DMS79 (cell line): ENCODE measurements around the gene TNFSF9.
"Not testable (repeated sequence)": the region's sequence is repeated elsewhere in the genome, so short reads cannot be mapped to it uniquely, and the experiment has no call there.

Experiments used
- DNase-seq: peaks from one replicate; lab custom pipeline; 2025; lab: John Stamatoyannopoulos, UW

The TNFSF9 gene

DNA sequence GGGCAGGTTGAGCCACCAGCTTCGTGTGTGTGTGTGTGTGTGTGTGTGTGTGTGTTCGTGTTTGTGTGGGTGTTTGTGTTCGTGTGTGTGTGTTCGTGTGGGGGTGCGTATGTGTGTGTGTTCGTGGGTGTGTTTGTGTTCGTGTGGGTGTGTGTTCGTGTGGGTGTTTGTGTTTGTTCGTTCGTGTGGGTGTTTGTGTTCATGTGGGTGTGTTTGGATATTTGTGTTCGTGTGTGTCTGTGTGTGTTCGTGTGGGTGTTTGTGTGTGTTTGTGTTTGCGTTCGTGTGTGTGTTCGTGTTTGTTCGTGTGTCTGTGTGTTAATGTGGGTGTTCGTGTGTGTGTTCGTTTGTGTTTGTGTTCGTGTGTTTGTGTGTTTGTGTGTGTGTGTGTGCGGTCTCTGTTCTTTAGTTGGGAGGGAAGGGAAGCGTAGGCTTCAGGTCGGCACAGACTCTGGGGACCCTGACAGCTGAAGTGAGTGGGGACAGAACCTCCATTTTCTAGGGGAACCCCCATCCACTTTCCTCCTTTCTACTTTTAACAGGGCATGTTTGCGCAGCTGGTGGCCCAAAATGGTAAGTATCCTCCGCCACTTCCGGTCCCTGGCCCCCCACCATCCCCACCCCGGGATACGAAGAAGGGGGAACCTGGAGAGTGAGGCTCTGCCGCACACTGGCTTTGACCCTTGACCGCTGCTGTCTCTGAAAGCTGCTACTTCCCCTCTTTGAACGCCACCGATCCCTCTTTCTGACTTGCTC, 1.6 kb downstream of the TNFSF9 start:
- no peak for DNase-seq

DNA sequence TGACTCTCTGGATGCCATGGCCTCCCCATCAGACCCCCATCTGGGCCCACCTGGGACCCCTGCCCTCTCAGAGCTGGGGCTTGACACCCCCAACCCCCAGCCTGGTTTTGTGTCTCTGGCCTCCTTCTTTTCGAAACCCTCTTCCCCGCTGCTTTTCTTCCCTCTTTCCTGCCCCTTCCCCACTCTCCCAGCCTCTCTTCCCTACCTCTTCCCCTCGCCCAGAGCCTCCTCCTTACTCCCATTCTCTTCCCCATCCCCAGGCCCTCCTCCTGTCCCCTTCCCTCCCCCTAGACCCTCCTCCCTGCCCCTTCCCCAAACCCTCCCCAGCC, 2.1 kb downstream of the TNFSF9 start:
- no peak for DNase-seq

DNA sequence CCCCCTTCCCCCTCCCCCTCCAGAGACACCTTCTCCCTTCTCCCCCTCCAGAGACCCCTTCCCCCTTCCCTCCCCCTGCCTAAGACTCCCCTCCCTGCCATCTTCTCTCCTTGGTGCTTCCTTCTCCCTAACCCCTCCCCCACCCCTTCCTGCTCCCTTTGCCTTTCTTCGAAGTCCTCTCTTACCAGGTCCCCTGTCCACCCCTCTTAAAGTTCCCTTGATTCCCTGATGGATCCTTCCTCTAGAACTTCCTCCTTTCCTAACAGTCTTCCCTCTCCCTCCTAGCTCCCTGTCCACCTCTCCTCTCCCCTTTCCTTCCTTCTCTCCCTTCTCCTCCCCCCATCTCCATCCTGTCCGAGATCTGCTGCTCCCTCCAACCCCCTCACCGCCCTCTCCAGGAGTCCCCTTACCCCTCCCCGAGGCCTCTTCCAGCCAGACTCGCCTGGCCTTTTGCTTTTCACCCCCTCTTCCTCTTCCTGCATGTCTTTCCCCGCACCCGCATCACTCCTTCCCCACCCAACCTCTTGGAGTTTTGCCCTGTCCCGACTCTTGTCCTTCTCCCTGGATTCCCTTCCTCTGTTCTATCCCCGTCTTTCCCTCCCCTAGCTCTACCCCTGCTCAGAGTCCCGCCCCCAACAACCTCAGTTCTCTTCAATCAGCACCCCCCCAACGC, 3.1 kb downstream of the TNFSF9 start:
- DNase-seq, result no peak

DNA sequence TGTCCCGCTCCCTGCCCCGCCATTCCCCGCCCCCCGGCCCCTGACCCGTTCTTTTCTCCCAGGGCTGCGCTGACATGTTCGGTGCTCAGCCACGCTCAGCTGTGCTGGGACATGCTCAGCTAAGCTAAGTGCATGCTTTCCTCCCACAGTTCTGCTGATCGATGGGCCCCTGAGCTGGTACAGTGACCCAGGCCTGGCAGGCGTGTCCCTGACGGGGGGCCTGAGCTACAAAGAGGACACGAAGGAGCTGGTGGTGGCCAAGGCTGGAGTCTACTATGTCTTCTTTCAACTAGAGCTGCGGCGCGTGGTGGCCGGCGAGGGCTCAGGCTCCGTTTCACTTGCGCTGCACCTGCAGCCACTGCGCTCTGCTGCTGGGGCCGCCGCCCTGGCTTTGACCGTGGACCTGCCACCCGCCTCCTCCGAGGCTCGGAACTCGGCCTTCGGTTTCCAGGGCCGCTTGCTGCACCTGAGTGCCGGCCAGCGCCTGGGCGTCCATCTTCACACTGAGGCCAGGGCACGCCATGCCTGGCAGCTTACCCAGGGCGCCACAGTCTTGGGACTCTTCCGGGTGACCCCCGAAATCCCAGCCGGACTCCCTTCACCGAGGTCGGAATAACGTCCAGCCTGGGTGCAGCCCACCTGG, 3.7 kb downstream of the TNFSF9 start:
- no peak for DNase-seq

DNA sequence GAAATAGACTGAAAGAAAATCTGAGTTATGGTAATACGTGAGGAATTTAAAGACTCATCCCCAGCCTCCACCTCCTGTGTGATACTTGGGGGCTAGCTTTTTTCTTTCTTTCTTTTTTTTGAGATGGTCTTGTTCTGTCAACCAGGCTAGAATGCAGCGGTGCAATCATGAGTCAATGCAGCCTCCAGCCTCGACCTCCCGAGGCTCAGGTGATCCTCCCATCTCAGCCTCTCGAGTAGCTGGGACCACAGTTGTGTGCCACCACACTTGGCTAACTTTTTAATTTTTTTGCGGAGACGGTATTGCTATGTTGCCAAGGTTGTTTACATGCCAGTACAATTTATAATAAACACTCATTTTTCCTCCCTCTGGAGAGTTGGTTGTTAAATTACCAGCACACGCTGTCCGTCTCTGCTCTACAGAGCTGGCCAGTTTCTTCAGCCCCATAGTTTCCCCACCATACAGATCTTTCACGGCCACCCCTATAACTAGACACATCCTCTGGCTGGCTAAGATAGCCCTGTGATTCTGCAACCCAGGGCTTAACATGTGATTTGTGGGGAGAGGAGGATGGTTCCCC, 4.8 kb downstream of the TNFSF9 start:
- no peak for DNase-seq

DNA sequence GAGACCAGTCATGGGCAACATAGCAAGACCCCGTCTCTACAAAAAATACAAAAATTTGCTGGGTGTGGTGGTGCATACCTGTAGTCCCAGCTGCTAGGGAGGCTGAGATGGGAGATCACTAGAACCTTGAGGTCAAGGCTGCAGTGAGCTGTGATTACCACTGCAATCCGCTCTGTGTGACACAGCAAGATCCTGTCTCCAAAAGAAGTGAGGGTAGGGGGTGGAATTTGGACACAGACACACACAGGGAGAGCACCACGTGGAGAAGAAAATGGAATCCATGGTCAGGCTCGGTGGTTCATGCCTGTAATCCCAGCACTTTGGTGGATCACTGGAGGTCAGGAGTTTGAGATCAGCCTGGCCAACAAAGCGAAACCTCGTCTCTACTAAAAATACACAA, 8.7 kb downstream of the TNFSF9 start:
- no peak for DNase-seq

DNA sequence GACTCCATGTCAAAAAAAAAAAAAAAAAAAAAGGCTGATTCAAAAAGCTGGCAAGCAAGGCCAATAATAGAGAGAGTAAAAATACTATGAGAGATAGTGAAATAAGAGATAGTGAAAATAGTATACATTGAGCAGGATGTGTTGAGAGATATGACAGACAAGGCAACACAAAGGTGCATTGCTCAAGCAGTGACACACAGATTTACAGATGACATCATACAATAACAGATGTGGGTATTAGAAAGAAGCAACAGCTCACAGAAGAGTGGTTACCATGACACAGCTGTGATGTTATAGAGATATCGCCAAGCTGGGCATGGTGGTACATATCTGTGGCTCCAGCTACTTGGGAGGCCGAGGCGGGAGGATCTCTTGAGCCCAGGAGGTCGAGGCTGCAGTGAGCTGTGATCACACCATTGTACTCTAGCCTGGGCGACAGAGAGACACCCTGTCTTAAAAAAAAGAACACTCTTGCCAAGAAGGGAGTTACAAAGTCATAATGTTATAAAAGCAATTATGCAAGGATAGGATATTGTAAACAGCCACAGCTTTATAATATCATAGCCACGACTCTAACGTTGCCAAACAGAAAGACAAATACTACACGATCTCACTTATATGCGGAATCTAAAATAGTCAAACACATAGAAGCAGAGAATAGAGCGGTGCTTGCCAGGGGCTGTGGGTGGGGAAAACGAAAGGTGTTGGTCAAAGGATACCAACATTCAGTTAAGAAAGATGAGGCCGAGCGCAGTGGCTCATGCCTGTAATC, 10.3 kb downstream of the TNFSF9 start:
- no peak for DNase-seq

DNA sequence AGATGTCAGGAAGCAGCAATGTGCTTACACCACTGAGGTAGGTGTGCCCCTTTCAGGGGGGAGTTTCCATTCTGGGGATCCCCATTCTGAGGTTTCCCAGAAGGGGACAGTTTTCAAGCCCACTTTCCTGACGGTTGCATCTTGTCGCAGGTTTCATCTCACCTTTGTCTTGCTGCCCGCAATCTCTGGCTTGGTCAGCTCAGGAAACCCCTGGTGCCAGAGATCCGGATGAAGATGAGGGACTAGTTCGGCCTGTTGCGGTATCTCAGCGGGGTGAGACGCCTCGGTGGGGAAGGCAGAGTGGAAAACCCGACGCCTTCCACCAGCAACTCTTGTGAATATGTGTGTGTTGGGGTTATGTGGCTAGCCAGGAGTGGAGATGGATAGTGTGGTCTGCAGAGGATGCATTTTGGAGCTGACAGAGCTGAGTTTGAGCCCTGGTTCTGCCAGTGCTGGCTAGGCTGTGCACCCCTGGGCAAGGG, 13.1 kb downstream of the TNFSF9 start:
- DNase-seq, result no peak

DNA sequence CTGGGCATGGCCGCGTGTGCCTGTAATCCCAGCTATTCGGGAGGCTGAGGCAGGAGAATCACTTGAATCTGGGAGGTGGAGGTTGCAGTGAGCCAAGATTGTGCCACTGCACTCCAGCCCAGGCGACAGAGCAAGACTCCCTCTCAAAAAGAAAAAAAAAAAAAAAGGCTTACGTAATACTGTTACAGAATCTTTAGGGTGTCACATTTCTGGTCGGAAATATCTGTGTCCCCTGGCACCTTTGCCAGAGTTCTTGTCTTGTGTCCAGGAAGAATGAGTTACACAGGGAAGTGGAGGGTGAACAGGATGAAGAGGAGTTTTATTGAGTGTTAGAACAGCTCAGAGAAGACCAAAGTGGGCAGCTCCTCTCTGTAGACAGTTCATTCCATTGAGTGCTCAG, 19.9 kb downstream of the TNFSF9 start:
- DNase-seq, result not testable (repeated sequence)

DNA sequence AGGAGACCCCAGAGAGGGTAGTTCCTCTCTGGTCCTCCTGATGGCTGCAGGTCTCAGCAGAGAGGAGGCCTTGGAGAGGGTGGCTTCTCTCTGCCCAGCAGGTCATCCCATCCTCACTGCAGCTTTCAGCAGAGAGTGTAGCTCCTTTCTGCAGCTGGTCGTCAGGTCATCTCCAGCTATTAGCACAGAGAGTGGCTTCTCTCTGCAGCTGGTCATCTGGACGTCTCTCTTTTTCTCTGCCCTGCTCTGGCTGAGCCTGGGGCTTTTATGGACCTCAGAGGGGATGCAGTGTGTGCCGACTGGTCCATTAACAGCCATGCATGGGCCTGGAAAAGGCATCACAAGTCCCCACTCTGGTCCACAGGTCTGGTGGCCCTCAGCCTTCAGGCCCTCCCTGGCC, 20.3 kb downstream of the TNFSF9 start:
- DNase-seq, result no peak

DNA sequence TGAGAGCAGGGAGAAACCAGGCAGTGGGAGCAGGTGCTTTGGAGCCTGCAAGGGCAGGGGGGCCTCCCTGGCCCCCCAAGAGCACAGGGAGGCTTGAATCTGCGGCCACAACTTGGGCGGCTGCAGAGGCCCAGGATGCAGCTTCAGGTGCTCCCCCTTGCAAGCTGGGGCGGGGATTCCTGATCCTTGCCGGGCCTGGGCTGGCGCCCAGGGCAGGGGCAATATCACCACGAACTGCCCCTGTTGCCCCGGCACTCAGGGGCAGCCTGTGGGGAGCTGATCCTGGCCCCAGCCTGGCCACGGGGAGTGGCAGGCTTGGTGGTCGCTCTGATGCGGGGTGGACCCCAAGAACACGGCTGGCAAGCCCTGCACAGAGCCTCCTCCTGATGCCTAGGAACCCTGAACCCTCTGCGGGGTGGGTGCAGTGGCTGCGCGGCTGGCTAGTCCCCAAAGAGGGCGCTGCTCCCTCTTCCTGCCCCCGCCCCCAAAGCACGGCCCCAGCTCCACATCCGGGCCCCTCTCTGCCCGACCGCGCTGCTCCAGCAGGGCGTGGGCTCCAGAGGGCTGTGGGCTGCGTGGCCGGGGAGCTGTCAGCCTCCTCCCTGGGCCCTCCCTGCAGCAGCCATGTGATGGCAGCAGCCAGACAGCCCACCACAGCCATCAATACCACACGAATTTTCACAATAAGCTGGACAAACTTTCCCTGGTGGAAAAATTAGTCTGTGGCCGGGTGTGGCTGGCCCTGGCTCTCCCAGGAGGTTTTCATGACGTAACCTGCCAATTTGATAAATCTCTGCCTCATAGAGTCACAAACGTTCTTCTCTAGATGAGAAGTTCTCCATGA, 21.0 kb downstream of the TNFSF9 start:
- no peak for DNase-seq

DNA sequence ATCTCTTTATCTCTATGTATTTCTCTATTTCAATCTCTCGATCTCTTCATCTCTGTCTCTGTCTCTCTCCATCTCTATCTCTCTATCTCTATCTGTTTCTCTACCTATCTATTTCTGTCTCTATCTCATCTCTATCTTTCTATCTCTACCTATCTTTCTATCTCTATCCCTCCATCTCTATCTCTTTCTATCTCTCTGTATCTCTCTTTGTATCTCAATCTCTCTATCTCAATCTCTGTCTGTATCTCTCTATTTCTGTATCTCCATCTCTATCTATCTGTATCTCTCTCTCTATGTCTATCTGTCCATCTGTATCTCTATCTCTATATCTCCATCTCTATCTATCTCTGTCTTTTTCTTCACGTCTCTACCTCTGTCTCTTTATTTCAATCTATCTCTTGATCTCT, 25.2 kb downstream of the TNFSF9 start:
- DNase-seq, result no peak

DNA sequence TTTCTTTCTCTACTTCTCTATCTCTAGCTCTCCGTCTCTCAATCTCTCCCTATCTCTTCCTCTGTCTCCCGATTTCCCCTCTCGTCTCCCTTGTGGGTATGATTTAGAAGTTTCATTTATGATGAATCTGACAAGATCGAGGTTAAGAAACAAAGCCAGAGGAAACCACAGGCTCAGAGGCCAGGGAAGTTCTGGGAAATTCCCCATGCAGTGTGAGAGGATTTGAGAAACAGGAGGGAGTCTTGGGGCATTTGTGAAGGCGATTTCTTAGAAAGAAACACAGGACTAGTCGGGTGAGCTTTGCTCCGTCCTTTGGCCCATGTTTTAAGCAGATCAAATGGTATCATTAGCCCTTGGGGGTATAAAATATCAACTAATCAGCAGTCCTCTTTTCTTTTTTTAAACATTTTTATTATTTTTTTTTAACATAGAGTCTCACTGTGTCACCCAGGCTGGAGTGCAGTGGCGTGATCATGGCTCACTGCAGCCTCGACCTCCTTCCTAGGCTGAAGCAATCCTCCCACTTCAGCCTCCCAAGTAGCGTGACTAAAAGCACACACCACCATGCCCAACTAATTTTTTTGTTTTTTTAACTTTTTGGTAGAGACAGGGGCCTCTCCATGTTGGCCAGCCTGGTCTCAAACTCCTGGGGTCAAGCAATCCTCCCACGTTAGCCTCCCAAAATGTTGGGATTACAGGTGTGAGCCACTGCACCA, 25.8 kb downstream of the TNFSF9 start:
- DNase-seq, result no peak

DNA sequence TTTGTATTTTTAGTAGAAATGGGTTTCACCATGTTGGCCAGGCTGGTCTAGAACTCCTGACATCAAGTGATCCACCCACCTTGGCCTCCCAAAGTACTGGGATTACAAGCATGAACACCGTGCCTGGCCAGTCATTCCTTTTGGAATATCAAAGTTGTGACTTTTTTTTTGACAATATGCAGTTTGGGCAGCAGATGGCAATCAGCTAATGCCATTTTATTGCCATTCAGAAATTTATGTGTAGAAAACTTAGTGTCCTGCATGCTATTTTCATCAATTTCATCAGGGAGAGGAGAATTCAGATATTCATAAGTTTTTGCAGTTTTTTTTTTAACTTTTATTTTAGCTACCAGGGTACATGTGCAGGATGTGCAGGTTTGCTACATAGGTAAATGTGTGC, 31.6 kb downstream of the TNFSF9 start:
- DNase-seq, result not testable (repeated sequence)

DNA sequence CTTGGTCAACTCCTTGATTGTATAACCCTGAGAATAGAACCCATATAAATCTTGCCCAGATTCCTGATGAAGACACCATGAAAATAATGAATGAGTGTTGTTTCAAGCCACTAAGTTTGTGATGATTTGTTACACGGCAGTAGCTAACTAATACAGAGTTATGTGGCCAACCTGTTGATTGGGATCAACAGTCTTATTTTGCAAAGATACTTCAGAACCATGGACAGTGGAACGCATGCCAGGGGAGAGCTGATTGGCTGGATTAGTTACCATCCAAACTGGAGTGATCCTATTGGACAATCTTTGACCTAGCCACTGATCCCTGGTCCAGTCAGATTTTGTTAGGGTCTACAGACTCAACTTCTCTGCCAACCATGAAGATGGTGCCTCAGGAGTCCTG, 33.6 kb downstream of the TNFSF9 start:
- DNase-seq, result no peak

DNA sequence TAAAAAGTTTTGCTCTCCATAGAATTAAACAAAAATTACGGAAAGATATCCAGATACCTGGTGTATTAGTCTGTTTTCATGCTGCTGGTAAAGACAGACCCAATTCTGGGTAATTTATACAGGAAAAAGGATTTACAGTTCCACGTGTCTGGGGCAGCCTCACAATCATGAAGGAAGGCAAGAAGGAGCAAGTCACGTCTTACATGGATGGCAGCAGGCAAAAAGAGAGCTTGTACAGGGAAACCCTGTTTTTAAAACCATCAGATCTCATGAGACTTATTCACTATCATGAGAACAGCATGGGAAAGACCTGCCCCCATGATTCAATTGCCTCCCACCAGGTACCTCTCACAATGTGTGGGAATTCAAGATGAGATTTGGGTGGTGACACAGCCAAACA, 35.9 kb downstream of the TNFSF9 start:
- not testable (repeated sequence) for DNase-seq

DNA sequence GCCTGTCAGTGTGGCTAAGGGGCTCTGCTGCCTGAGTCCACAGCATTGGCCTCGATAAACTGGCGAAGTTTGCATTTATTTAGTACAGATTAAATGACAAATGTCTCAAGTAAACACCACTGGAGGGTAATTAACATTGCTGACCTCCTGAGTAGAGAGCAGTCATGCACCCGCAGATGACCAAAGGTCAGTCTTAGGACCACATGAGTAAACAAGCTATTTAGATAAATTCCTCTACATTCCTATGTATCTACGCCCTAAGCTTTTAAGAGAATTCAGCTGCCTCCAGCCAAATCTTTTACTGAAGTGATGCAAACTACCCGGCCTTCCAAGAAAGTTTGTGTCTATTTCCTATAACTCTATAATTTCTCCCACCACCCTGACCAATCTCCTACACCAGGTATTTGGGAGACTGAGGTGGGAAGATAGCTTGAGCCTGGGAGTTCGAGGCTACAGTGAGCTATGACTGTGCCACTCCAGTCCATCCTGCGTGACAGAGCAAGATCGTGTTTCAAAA, 37.2 kb downstream of the TNFSF9 start:
- no peak for DNase-seq

DNA sequence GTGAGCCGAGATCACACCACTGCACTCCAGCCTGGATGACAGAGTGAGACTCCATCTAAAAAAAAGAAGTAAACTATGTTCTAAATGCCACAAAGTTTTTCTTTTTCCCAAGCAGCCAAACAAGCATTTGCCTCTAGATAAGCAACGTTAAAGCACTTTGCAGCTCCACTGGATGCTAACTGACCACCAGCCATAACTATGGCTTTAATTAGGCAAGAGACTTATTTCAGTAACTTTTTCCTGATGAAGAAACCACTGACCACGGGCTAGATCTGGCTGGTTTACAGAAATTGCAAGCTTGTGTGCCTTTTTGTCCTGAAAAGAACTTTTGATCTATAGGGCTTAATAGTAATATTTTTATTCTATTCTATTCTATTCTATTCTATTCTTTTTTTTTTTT, 38.0 kb downstream of the TNFSF9 start:
- no peak for DNase-seq

DNA sequence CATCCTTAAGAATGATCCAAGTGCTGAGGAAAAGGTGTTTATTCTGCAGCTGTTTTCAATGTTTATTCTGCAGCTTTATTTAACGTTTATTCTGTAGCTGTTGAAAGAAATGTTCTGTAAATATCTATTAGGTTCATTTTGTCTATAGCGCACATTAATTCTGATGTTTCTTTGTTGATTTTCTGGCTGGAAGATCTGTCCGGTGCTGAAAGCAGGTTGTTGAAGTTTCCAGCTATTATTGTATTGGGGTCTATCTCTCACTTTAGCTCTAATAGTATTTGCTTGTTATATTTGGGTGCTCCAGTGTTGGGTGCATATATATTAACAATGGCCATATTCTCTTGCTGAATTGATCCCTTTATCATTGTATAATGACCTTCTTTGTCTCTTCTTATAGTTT, 39.9 kb downstream of the TNFSF9 start:
- no peak for DNase-seq

DNA sequence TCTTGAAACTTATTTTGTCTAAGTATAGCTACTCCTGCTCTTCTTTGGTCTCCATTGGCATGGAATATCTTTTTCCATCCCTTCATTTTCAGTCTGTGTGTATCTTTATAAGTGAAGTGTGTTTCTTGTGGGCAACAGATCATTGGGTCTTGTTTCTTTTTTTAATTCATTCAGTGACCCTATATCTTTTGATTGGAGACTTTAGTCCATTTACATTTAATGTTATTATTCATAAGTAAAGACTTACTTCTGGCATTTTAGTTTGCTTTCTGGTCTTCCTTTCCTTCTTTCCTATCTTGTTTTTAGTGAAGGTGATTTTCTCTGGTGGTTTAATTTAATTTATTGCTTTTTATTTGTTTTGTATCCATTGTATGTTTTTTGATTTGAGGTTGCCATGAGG, 40.3 kb downstream of the TNFSF9 start:
- no peak for DNase-seq
